ENCODE data around the gene ARFGEF3. TPM values are rescaled to one million over a fixed set of nuclear protein-coding genes. Genes with fewer than 3 reads are reported as not detected.

The ARFGEF3 gene
- total and polyA plus RNA-seq, 2 experiments from 2014 or later = 5.8 to 24.6 TPM

GRCh38 chr6:138277835-138278234 is 116.1 kb downstream of the ARFGEF3 start:
- H4K20me1 ChIP-seq (replicated peaks; ENCODE audit: insufficient read depth) = no peaks in the 10 kb centered on the region
- Mint-ChIP-seq H3K27ac (no peak overlapping the region), H3K27me3 (ENCODE audit: insufficient read depth, low read depth, poor library complexity) (peaks cover 3% of the 10 kb centered on the region), H3K9me3 (no peaks in the 10 kb centered on the region), H3K4me3 (no peak overlapping the region), H3K36me3 (ENCODE audit: low read depth) (no peaks in the 10 kb centered on the region; the same call in 2 of the 3 replicates), H3K4me1 (no peaks in the 10 kb centered on the region)
- no peak for TF ChIP-seq STAT1 (IDR thresholded peaks at IDR 0.05; ENCODE audit: unreplicated experiment)
- TF ChIP-seq ZNF331 (CRISPR knock-in tag; IDR thresholded peaks at IDR 0.05; ENCODE audit: low read depth) = no peak
- TF ChIP-seq, protein P1, sequence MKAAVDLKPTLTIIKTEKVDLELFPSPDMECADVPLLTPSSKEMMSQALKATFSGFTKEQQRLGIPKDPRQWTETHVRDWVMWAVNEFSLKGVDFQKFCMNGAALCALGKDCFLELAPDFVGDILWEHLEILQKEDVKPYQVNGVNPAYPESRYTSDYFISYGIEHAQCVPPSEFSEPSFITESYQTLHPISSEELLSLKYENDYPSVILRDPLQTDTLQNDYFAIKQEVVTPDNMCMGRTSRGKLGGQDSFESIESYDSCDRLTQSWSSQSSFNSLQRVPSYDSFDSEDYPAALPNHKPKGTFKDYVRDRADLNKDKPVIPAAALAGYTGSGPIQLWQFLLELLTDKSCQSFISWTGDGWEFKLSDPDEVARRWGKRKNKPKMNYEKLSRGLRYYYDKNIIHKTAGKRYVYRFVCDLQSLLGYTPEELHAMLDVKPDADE (IDR thresholded peaks at IDR 0.05) = no peak
- no peak for TF ChIP-seq REST (IDR thresholded peaks at IDR 0.05; ENCODE audit: unreplicated experiment)
- TF ChIP-seq POLR2AphosphoS5 (IDR thresholded peaks at IDR 0.05; ENCODE audit: low read depth) = no peak
- no peak for TF ChIP-seq ZNF462 (CRISPR knock-in tag; IDR thresholded peaks at IDR 0.05)
- TF ChIP-seq NANOG (IDR thresholded peaks at IDR 0.05; ENCODE audit: borderline replicate concordance) = no peak
- TF ChIP-seq JUNB (IDR thresholded peaks at IDR 0.05; ENCODE audit: unreplicated experiment) = no peak
- no peak for TF ChIP-seq ZNF114 (CRISPR knock-in tag; IDR thresholded peaks at IDR 0.05)
- no peak for TF ChIP-seq EZH2 (IDR thresholded peaks at IDR 0.05; ENCODE audit: low read depth, unreplicated experiment)
- TF ChIP-seq CREB1 (CRISPR knock-in tag; IDR thresholded peaks at IDR 0.05; ENCODE audit: low read depth) = no peak
- TF ChIP-seq, protein P2, sequence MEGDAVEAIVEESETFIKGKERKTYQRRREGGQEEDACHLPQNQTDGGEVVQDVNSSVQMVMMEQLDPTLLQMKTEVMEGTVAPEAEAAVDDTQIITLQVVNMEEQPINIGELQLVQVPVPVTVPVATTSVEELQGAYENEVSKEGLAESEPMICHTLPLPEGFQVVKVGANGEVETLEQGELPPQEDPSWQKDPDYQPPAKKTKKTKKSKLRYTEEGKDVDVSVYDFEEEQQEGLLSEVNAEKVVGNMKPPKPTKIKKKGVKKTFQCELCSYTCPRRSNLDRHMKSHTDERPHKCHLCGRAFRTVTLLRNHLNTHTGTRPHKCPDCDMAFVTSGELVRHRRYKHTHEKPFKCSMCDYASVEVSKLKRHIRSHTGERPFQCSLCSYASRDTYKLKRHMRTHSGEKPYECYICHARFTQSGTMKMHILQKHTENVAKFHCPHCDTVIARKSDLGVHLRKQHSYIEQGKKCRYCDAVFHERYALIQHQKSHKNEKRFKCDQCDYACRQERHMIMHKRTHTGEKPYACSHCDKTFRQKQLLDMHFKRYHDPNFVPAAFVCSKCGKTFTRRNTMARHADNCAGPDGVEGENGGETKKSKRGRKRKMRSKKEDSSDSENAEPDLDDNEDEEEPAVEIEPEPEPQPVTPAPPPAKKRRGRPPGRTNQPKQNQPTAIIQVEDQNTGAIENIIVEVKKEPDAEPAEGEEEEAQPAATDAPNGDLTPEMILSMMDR (conservative IDR thresholded peaks at IDR 0.05; ENCODE audit: low read depth in 2 of 2) = no peak
- TF ChIP-seq EZH2phosphoT487 (IDR thresholded peaks at IDR 0.05; ENCODE audit: unreplicated experiment) = no peak
- no peak overlapping the region for H3K4me2 ChIP-seq
- H3K4me1 ChIP-seq (ENCODE audit: insufficient read depth) = no peaks in the 10 kb centered on the region
- no peaks in the 10 kb centered on the region for H3K9me2 ChIP-seq (ENCODE audit: insufficient read depth)
- no peak overlapping the region for H3K4me3 ChIP-seq
- ATAC-seq = no peak
- no peaks in the 10 kb centered on the region for H3F3A ChIP-seq (replicated peaks; ENCODE audit: low read depth)
- no peak overlapping the region for H3K27ac ChIP-seq (ENCODE audit: low read depth)
- H3K27me3 ChIP-seq (ENCODE audit: insufficient read depth) = no peaks in the 10 kb centered on the region
- no peak overlapping the region for H2AFZ ChIP-seq
- H3K79me2 ChIP-seq (replicated peaks; ENCODE audit: insufficient read depth) = no peaks in the 10 kb centered on the region
- no peak for DNase-seq (ENCODE audit: low spot score)
- H3K36me3 ChIP-seq (ENCODE audit: insufficient read depth) = no peaks in the 10 kb centered on the region
